ENCODE data around the gene HMCN2.

DNA sequence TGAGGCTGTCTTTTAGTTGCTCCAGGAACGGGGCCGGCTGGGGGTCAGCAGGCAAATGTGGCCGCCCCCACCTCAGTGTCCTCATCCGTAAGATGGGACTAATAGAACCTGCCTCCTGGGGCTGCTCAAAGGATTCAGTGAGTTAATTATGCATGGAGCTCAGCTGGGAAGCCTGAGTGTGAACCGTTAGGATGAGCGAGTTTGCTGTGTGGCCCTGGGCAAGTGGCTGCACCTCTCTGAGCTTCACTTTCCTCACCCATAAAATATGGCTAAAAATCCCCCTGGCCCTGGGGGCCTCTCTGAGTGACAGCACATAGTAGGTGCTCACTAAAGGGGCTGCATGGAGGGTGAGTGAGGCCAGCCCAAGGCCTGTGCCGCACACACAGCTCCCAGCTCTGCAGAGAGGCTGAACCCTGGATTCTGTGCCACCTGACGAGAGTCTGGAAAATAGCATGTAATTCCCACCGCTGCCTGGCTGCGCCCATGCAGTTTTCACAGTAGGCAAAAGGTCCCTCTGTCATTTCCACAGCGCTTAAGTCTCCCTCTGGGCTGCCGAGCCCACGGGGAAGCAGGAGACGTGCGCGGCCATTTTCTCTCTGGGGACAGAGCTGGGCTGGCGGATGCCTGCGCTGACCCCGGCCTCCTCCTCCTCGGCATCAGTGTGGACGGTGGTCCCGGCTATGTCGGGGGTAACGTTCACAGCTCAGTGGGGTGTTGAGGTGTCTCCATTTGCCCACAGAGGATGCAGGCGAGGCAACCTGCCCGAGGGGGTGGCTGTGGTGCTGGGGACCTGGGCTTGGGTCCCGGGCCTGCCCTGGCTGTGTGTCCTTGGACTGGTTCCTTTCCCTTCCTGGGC lies 197.4 kb downstream of the HMCN2 start:
- no peak for TF ChIP-seq RFX5 (IDR thresholded peaks at IDR 0.05; ENCODE audit: low read depth, low read length)
- TF ChIP-seq POLR2A (IDR thresholded peaks at IDR 0.05; ENCODE audit: low read depth, low read length): no peak
- TF ChIP-seq, protein P1, sequence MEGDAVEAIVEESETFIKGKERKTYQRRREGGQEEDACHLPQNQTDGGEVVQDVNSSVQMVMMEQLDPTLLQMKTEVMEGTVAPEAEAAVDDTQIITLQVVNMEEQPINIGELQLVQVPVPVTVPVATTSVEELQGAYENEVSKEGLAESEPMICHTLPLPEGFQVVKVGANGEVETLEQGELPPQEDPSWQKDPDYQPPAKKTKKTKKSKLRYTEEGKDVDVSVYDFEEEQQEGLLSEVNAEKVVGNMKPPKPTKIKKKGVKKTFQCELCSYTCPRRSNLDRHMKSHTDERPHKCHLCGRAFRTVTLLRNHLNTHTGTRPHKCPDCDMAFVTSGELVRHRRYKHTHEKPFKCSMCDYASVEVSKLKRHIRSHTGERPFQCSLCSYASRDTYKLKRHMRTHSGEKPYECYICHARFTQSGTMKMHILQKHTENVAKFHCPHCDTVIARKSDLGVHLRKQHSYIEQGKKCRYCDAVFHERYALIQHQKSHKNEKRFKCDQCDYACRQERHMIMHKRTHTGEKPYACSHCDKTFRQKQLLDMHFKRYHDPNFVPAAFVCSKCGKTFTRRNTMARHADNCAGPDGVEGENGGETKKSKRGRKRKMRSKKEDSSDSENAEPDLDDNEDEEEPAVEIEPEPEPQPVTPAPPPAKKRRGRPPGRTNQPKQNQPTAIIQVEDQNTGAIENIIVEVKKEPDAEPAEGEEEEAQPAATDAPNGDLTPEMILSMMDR (conservative IDR thresholded peaks at IDR 0.05; ENCODE audit: low read depth, low read length): no peak
- no peak for TF ChIP-seq BHLHE40 (IDR thresholded peaks at IDR 0.05; ENCODE audit: low read depth, low read length)
- TF ChIP-seq MXI1 (IDR thresholded peaks at IDR 0.05; ENCODE audit: borderline replicate concordance, low read depth, low read length): no peak
- TF ChIP-seq CHD1 (IDR thresholded peaks at IDR 0.05; ENCODE audit: low read depth, low read length): no peak
